IPS-11a (cell line): ENCODE data around the gene RERE.

ENCODE experiments used
- H3K4me3 ChIP-seq: one replicate; pipeline ENCODE4 v1.5.1; 2013; ENCODE audit warnings: low read depth, low read length, control low read depth

Gene RERE

GRCh38 chr1:8493916-8494540, 323.4 kb downstream of the RERE start:
- H3K4me3 ChIP-seq, result no peak overlapping the region

- no peak overlapping the region for H3K4me3 ChIP-seq
Measured at GRCh38 chr1:8487249-8487648, 330.2 kb downstream of the RERE start.

- no peak overlapping the region for H3K4me3 ChIP-seq
Measured at GRCh38 chr1:8486047-8486446, 331.4 kb downstream of the RERE start.

- H3K4me3 ChIP-seq, result no peak overlapping the region
Measured at GRCh38 chr1:8483586-8483985, 333.9 kb downstream of the RERE start.

GRCh38 chr1:8482979-8483381, 334.5 kb downstream of the RERE start:
- H3K4me3 ChIP-seq, result no peak overlapping the region

- H3K4me3 ChIP-seq, result no peak overlapping the region
Measured at GRCh38 chr1:8481650-8482380, 335.6 kb downstream of the RERE start.

GRCh38 chr1:8478566-8478965, 338.9 kb downstream of the RERE start:
- H3K4me3 ChIP-seq, result no peak overlapping the region

- H3K4me3 ChIP-seq, result no peak overlapping the region
Measured at GRCh38 chr1:8477983-8478362, 339.5 kb downstream of the RERE start.

- H3K4me3 ChIP-seq, result no peak overlapping the region
Measured at GRCh38 chr1:8477166-8477982, 340.1 kb downstream of the RERE start.

GRCh38 chr1:8476006-8476405, 341.4 kb downstream of the RERE start:
- H3K4me3 ChIP-seq, result no peak overlapping the region

GRCh38 chr1:8474369-8474768, 343.1 kb downstream of the RERE start:
- H3K4me3 ChIP-seq, result no peak overlapping the region

GRCh38 chr1:8473891-8474300, 343.5 kb downstream of the RERE start:
- H3K4me3 ChIP-seq, result no peak overlapping the region

GRCh38 chr1:8473121-8473875, 344.1 kb downstream of the RERE start:
- H3K4me3 ChIP-seq, result no peak overlapping the region

- no peak overlapping the region for H3K4me3 ChIP-seq
Measured at GRCh38 chr1:8472668-8473067, 344.8 kb downstream of the RERE start.

GRCh38 chr1:8471451-8471850, 346.0 kb downstream of the RERE start:
- H3K4me3 ChIP-seq, result no peak overlapping the region

- no peak overlapping the region for H3K4me3 ChIP-seq
Measured at GRCh38 chr1:8468751-8469150, 348.7 kb downstream of the RERE start.

- H3K4me3 ChIP-seq, result no peak overlapping the region
Measured at GRCh38 chr1:8467308-8467707, 350.1 kb downstream of the RERE start.

GRCh38 chr1:8465692-8466091, 351.7 kb downstream of the RERE start:
- H3K4me3 ChIP-seq, result no peak overlapping the region

GRCh38 chr1:8465013-8465412, 352.4 kb downstream of the RERE start:
- no peak overlapping the region for H3K4me3 ChIP-seq

GRCh38 chr1:8464377-8464776, 353.1 kb downstream of the RERE start:
- no peak overlapping the region for H3K4me3 ChIP-seq
